ENCODE measurements around the gene GRIP1.

GRIP1 gene

GRCh38 chr12:66637699-66638301, 41.1 kb downstream of the GRIP1 start:
- DNase-seq, result no peak

GRCh38 chr12:66636771-66637170, 42.1 kb downstream of the GRIP1 start:
- no peak for DNase-seq

GRCh38 chr12:66633676-66634075, 45.2 kb downstream of the GRIP1 start:
- DNase-seq, result no peak

DNA sequence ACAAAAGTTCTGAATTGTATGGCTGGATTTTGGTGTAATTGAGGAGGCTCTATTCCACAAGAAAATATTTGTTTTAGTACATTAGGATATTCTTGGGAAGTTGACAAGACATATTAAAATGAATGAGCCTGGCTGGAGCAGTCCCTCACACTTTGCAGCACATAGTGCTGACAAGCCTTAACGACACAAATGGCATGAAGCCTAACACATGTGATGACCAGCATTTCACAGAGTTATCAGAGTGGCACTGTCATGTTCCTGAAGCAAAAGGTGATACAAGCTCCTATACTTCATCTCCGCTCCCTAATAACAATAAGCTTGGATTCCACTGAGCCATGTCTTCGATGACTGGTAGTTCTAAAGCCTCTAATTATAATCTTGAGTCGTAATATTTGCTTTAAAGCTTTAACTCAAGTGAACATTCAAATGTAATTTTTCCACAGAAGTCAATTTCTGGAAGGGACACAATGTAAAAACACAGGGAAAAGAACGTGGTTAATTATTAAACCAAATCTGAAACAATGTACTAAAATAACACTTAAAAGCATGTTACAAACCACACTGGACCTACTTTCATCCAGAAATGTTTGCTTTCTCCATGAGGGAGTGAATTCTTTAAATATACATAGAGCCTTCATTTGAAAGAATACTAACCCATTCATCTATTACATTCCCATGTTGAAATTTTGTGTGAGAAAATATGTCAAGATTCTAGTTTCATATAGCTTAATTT, 49.6 kb downstream of the GRIP1 start:
- no peak for DNase-seq

DNA sequence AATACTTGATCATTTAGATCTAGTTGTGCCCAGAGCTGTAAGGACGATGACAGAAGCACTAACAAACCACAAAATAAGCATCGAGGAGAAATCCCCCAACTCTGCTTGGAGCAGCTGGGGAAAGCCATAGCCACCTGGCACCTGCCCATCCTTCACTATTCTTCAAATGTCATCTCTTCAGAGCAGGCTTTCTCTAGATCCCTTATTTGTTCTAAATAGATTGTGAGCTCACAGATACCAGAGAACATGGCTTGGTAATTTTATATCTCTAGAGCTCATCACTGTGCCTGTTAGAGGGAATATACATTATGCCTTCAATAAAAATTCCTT, 50.9 kb downstream of the GRIP1 start:
- DNase-seq, result no peak

DNA sequence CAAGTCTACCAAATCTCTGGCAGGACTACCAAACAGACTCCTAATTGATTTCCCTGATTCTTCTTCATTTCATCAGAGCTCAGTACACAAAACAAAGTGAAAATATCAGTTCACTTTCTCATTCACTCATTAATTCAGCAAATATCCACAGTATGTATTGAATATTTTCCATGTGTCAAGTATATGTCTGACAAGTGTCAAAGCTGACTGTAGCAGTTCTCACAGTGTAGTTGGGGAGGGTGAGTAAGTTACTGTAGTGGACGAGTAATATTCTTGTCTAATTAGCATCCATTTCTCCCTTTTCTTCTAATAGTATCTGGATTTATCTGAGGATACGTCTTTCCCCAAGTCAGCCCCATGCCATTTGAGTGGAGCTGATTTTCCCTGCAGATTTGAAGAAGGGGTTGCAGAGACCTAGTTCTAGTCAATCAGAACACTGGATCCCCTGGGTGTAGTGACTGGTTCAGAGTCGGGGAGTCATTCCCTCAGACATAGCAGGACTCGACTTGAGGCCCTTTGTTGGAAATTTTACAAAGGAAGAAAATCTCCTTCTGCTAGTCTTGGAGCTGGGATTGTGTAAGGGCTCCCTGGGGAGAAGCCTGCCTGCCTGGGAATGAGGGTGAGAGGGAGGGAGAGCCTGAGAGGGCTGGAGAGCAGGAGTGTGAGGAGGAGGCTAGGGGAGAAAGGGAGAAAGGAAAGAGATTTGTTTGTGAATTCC, 51.4 kb downstream of the GRIP1 start:
- no peak for DNase-seq

DNA sequence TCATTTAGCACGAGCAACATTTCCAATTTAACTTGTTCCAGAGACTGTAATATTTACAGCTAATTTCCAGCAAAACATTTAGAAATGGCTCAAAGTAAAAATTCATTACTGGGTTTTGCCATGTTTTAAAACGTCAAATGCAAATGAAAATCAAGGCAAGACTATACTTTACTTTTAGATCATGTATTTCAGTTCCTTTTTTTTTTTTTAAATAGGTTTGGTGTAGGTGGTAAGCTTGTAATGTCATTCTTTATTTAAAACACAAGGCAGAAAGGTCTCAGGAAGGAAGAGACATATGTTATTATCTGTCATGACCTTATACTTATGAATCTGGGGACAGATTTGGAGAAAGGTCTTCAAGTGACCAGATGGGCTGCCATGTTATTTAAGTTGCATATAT, 54.1 kb downstream of the GRIP1 start:
- no peak for DNase-seq

GRCh38 chr12:66623455-66623854, 55.4 kb downstream of the GRIP1 start:
- no peak for DNase-seq

DNA sequence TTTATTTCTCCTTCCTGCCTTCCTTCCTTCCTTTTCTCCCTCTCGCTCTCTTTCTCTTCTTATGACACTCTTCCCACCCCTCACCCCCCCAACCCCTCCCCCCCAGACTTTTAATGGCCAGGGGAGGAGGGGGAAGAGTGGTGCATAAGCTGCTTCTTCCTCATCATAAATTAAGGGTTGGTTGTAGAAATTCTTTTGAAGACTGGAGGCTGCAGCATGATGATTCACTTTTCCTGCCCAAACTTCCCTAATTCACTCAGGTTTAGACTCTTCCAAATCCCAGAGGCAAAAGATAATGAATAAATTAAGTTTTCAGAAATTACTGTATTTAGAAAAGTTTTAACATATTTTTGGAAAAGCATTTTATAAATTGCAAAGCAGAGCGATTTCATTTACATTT, 58.2 kb downstream of the GRIP1 start:
- DNase-seq, result no peak

DNA sequence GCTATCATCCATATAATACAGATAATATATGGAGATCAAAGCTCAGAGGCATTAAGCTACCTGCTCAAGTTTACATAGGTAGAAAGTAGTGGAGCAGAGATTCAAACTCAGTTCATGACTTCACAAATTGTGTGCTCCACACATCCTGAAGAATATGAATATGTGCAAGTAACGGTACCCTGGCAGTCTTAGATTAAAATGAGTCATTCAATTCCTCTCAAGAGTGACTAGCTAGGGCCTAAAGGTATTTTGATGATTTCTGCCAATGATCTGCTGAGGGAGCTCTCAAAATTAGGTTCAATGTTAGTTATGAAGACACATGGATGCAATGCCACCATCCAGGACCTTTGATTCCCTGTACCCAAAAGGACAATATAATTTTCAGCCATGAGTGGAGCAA, 58.9 kb downstream of the GRIP1 start:
- DNase-seq, result no peak

DNA sequence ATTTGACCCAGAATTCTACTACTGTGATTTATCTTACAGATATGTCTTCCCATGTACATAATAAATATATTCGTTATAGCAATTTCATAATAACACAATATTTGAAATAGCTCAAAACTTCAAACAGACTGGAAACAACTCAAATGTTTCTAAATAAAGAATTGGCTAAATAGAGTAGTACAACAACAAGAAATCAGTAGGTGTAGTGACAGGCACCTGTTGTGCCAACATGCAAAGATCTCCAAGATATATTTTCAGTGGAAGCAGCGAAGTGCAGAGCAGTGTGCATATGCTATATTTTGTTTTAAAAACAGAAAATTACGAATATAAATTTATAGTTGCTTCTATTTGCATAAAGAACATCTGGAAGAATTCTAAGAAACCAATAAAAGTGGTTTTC, 60.9 kb downstream of the GRIP1 start:
- DNase-seq, result no peak

DNA sequence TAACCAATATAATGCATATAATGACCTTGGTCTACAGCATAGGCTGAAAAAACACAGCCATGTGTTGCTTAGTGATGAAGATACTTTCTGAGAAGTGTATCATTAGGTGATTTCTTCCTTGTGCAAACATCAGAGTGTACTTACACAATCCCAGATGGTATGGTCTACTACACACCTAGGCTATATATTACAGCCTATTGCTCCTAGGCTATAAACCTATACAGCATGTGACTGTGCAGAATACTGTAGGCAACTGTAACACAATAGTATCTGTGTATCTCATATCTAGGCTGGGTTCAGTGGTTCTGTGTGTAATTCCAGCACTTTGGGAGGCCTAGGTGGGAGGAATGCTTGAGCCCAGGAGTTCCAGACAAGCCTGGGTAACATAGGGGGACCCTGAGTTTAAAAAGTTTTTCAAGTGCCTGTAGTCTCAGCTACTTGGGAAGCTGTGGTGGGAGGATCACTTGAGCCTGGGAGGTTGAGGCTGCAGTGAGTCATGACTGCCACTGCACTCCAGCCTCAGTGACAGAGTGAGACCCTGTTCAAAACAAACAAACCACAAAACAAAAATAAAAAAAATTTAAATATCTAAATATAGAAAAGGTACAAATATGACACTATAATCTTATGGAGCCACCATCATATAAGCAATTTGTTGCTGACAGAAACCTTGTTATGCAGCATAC, 66.6 kb downstream of the GRIP1 start:
- DNase-seq, result no peak

- no peak for DNase-seq
These were observed 71.7 kb downstream of the GRIP1 start for GRCh38 chr12:66607147-66607546.

- no peak for DNase-seq
These were observed 73.6 kb downstream of the GRIP1 start for GRCh38 chr12:66605293-66605692.

DNA sequence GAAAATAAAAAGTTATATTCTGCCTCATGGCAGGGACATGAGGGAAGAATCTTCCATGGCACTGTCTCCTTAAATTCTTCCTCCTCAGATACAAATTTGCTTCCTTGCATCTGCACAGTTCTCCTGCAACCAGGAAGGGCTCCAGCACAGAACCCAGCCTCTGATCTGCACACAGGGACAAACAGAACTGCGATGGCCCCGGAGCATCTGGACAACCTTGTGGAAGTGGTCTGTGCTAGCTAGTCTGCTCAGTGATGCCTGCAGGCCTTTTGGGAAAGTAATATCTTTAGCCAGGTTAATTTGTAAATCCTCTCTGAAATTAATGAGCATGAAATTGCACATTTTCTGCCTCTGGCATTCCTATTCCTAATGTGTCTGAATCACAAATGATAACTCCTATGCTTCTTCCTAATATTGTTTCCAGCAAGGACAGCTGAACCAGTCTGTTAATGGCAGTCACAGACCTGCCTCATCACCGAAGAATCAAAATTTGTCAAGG, 74.8 kb downstream of the GRIP1 start:
- no peak for DNase-seq

- DNase-seq, result no peak
These were observed 75.4 kb downstream of the GRIP1 start for GRCh38 chr12:66603461-66603860.

- DNase-seq, result no peak
These were observed 76.3 kb downstream of the GRIP1 start for GRCh38 chr12:66602483-66603143.

- peak; percentile 3 for DNase-seq
These were observed 78.0 kb downstream of the GRIP1 start for GRCh38 chr12:66600903-66601302.

DNA sequence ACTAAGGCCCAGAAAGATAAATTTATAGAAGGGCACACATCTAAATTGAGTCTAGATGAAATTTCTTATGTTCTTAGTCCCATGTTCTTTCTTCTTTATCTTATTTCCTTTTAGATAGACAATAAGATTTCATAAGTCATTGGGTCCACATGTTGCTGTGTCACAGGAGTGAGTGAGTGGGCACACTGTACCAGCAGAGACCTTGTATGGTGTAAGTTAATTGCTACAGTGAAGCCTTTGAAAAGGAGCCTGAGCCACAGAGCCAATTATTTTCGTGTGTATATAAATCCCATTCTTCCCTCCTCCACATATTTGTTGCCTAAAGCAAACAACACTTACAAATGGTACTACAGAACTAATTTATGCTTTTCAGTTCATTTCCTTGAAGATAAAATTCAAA, 79.1 kb downstream of the GRIP1 start:
- DNase-seq, result no peak

GRCh38 chr12:66598608-66599007, 80.3 kb downstream of the GRIP1 start:
- DNase-seq, result no peak

DNA sequence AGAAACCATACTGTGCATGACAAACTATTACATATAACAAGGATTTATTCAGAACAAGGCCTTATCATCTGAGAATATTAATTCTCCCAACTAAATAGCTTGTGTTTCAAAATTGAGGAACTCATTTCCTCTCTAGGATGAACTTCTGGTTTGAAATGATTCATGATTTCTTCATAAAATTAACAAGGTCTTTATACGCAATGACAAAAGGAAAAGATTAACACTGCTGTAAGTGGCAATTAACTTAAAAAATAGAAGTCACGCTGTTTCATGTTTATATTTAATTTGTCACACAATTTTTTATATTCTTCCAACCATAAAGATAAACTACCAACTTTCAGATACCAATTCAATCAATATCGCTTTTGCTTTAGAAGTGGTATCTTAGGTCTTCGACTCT, 80.8 kb downstream of the GRIP1 start:
- DNase-seq, result no peak

DNA sequence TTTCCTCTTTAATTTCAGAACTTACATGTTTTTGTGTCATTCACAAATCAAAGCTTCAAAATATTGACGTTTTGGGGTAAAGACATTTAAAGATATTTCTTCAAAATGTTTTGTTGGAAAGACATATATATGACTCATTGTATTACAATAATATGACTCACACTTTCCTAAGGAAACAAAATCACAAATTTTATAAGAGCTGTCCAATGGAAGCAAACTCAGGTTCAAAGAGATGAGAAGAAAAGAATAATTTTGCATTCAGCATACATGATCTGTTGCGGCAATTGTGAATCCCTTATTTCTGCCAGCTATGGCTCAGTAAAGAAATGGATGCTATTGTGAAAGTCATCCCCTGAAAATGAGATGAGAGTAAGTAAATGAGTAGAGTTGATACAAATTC, 82.7 kb downstream of the GRIP1 start:
- DNase-seq, result no peak

DNA sequence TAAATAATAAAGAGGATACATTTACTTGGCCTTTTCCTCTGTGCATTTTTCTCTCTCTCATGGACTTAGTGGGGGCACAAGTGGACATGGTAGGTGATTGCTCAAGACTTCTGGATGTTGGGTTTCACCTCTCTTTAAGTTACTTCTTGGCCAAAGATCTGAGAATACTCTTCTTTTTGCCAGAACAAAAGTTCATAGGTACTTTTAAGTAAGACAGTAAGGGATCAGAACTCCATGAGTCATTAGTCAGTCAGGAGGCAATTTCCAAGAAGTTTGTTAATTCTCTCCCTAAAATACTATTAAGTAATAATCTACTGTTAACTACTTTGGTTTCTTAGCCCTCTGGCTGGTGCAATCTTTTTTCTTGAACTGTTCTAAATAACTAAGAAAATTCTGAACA, 84.2 kb downstream of the GRIP1 start:
- no peak for DNase-seq

Data from NCI-H2227 treated with DMSO at 0.1 percent for 48 hours (cell line).